HUES64 (cell line): ENCODE data around the gene S100A16.

ENCODE experiments used
- H3K27ac ChIP-seq: 2 replicates; pipeline ENCODE4 v1.7.0; 2013; ENCODE audit warnings: low read depth, low read length, inconsistent platforms
- H3K27me3 ChIP-seq: 2 replicates; pipeline ENCODE4 v1.6.1; 2013; ENCODE audit warnings: mild to moderate bottlenecking, low read length; ENCODE audit not compliant: insufficient read depth
- H3K36me3 ChIP-seq: 2 replicates; pipeline ENCODE4 v1.6.1; 2013; ENCODE audit warnings: mild to moderate bottlenecking, low read length; ENCODE audit not compliant: insufficient read depth
- H3K4me1 ChIP-seq: 2 replicates; pipeline ENCODE4 v1.6.1; 2013; ENCODE audit warnings: mild to moderate bottlenecking, low read length, moderate library complexity; ENCODE audit not compliant: insufficient read depth
- H3K4me3 ChIP-seq: 2 replicates; pipeline ENCODE4 v1.5.1; 2013; ENCODE audit warnings: mild to moderate bottlenecking, low read length, moderate library complexity
- H3K9ac ChIP-seq: 2 replicates; pipeline ENCODE4 v1.6.1; 2013; ENCODE audit warnings: mild to moderate bottlenecking, low read depth, low read length
- H3K9me3 ChIP-seq: 2 replicates; pipeline ENCODE4 v1.6.1; 2013; ENCODE audit warnings: low read depth, low read length; ENCODE audit not compliant: insufficient read depth
- WGBS: fragments of 150-250, 120-280 bp; methylation state at CpG from one replicate; pipeline ENCODE4 v1.1.7; 2013; ENCODE audit warnings: missing lambda C conversion rate; 5-methylcytosine and 5-hydroxymethylcytosine counted together

Gene S100A16

GRCh38 chr1:153614906-153615305, 2.0 kb upstream of the S100A16 start:
- H3K4me3 ChIP-seq = no peak overlapping the region
- no peaks in the 10 kb centered on the region for H3K9me3 ChIP-seq
- peaks cover 15% of the 10 kb centered on the region for H3K36me3 ChIP-seq
- WGBS = 94% methylated on average over 7 of the region's 7 CpGs
- H3K4me1 ChIP-seq = peaks cover 19% of the 10 kb centered on the region
- no peaks in the 10 kb centered on the region for H3K27me3 ChIP-seq
- no peak overlapping the region for H3K9ac ChIP-seq
- H3K27ac ChIP-seq = no peak overlapping the region

GRCh38 chr1:153614189-153614900, 1.4 kb upstream of the S100A16 start:
- no peaks in the 10 kb centered on the region for H3K9me3 ChIP-seq
- no peak overlapping the region for H3K4me3 ChIP-seq
- no peak overlapping the region for H3K27ac ChIP-seq
- H3K27me3 ChIP-seq = no peaks in the 10 kb centered on the region
- no peak overlapping the region for H3K9ac ChIP-seq
- H3K4me1 ChIP-seq = peaks cover 24% of the 10 kb centered on the region
- 95% methylated on average over 2 of the region's 2 CpGs for WGBS
- H3K36me3 ChIP-seq = peaks cover 11% of the 10 kb centered on the region

GRCh38 chr1:153613406-153613805, 469 bp upstream of the S100A16 start:
- Histone ChIP-seq H3K9ac (no peak overlapping the region), H3K4me1 (peaks cover 33% of the 10 kb centered on the region), H3K27me3 (no peaks in the 10 kb centered on the region), H3K27ac (no peak overlapping the region), H3K4me3 (no peak overlapping the region; the same call in 1 of the 2 replicates), H3K36me3 (peaks cover 1% of the 10 kb centered on the region), H3K9me3 (no peaks in the 10 kb centered on the region)
- 78% methylated on average over 5 of the region's 5 CpGs for WGBS

GRCh38 chr1:153612111-153612754, 704 bp downstream of the S100A16 start:
- H3K9ac ChIP-seq = peak overlapping the region; percentile 25
- no peaks in the 10 kb centered on the region for H3K36me3 ChIP-seq
- WGBS = 67% methylated on average over 9 of the region's 11 CpGs
- H3K4me1 ChIP-seq = peaks cover 43% of the 10 kb centered on the region
- no peak overlapping the region for H3K27ac ChIP-seq
- no peaks in the 10 kb centered on the region for H3K9me3 ChIP-seq
- H3K27me3 ChIP-seq = no peaks in the 10 kb centered on the region
- peak overlapping the region; percentile 45 for H3K4me3 ChIP-seq

- Histone ChIP-seq H3K4me3 (no peak overlapping the region; the same call in 1 of the 2 replicates), H3K27me3 (no peaks in the 10 kb centered on the region), H3K27ac (no peak overlapping the region), H3K9ac (no peak overlapping the region), H3K4me1 (peaks cover 43% of the 10 kb centered on the region), H3K36me3 (no peaks in the 10 kb centered on the region), H3K9me3 (no peaks in the 10 kb centered on the region)
- 93% methylated on average over 1 of the region's 1 CpG for WGBS
Measured at GRCh38 chr1:153611356-153611755, 1.6 kb downstream of the S100A16 start.

- Histone ChIP-seq H3K36me3 (no peaks in the 10 kb centered on the region), H3K9ac (no peak overlapping the region), H3K4me3 (no peak overlapping the region), H3K27ac (no peak overlapping the region), H3K9me3 (no peaks in the 10 kb centered on the region), H3K27me3 (no peaks in the 10 kb centered on the region), H3K4me1 (peaks cover 43% of the 10 kb centered on the region)
- 89% methylated on average over 7 of the region's 7 CpGs for whole genome bisulfite sequencing
Measured at GRCh38 chr1:153610811-153611301, 2.1 kb downstream of the S100A16 start.

GRCh38 chr1:153610334-153610733, 2.6 kb downstream of the S100A16 start:
- Histone ChIP-seq H3K9me3 (no peaks in the 10 kb centered on the region), H3K27me3 (no peaks in the 10 kb centered on the region), H3K36me3 (no peaks in the 10 kb centered on the region), H3K4me1 (peaks cover 43% of the 10 kb centered on the region), H3K4me3 (no peak overlapping the region), H3K27ac (no peak overlapping the region), H3K9ac (no peak overlapping the region)
- WGBS = 67% methylated on average over 3 of the region's 4 CpGs

- Histone ChIP-seq H3K27ac (no peak overlapping the region), H3K36me3 (no peaks in the 10 kb centered on the region), H3K9ac (no peak overlapping the region), H3K4me3 (no peak overlapping the region), H3K27me3 (no peaks in the 10 kb centered on the region), H3K9me3 (no peaks in the 10 kb centered on the region), H3K4me1 (peaks cover 43% of the 10 kb centered on the region)
- WGBS = 68% methylated on average over 6 of the region's 6 CpGs
Measured at GRCh38 chr1:153609585-153609907, 3.4 kb downstream of the S100A16 start.

GRCh38 chr1:153608742-153609584, 4.0 kb downstream of the S100A16 start:
- no peaks in the 10 kb centered on the region for H3K27me3 ChIP-seq
- H3K27ac ChIP-seq = peak overlapping the region; percentile 62
- H3K4me3 ChIP-seq = peak overlapping the region; percentile 15
- peak overlapping the region; percentile 39; the same call in 1 of the 2 replicates for H3K9ac ChIP-seq
- H3K9me3 ChIP-seq = no peaks in the 10 kb centered on the region
- no peaks in the 10 kb centered on the region for H3K36me3 ChIP-seq
- peaks cover 43% of the 10 kb centered on the region for H3K4me1 ChIP-seq
- 25% methylated on average over 19 of the region's 19 CpGs for WGBS

GRCh38 chr1:153608089-153608682, 4.8 kb downstream of the S100A16 start:
- no peaks in the 10 kb centered on the region for H3K27me3 ChIP-seq
- peaks cover 43% of the 10 kb centered on the region for H3K4me1 ChIP-seq
- H3K27ac ChIP-seq = no peak overlapping the region
- peak overlapping the region; percentile 39; the same call in 1 of the 2 replicates for H3K9ac ChIP-seq
- H3K9me3 ChIP-seq = no peaks in the 10 kb centered on the region
- H3K4me3 ChIP-seq = peak overlapping the region; percentile 15; the same call in 1 of the 2 replicates
- H3K36me3 ChIP-seq = no peaks in the 10 kb centered on the region
- 90% methylated on average over 4 of the region's 7 CpGs for WGBS
